Stimulated activated CD8-positive, alpha-beta memory T cell treated with anti-CD3 and anti-CD28 coated beads, Interleukin-15, amount 100 ng/mL, for 4 hours (primary cell): ENCODE data around the gene KIAA2012.

Experiments
- DNase-seq, 2 donors: peaks; one replicate each; pipeline ENCODE4 v3.0.0-alpha.2; 2020; ENCODE audit warnings: low read depth in 2 of 2

KIAA2012 gene

GRCh38 chr2:202149936-202150335 is 76.9 kb downstream of the KIAA2012 start:
- DNase-seq = no peak

DNA sequence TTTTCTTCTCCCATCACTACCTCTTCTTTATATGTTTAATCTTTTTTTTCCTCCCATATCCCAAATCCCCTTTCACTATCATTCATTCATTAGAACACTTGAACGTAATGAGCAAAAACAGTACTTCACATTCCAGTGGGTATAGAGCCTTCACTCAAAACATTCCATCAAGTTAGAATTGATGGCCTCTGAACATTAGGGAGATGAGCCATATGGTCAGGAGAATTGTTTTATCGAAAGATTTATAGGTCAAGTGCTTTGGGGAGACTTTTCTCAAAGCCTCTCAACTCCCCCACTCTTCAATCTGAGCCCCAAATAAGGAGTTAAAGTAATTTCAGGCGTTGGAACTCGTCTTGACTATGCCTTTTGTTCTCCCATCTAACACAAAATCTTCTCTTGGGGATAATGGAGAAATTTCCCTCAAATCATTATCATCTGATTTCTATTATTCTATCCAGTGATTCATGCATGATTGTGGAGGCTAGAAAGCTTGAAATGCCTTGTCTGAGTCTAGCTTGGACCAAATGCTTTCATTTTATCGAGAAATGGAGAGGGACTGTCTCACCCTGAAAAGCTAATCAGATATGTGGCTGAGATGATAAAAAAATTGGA is 79.2 kb downstream of the KIAA2012 start:
- DNase-seq = no peak

GRCh38 chr2:202154613-202155012 is 81.6 kb downstream of the KIAA2012 start:
- no peak for DNase-seq

DNA sequence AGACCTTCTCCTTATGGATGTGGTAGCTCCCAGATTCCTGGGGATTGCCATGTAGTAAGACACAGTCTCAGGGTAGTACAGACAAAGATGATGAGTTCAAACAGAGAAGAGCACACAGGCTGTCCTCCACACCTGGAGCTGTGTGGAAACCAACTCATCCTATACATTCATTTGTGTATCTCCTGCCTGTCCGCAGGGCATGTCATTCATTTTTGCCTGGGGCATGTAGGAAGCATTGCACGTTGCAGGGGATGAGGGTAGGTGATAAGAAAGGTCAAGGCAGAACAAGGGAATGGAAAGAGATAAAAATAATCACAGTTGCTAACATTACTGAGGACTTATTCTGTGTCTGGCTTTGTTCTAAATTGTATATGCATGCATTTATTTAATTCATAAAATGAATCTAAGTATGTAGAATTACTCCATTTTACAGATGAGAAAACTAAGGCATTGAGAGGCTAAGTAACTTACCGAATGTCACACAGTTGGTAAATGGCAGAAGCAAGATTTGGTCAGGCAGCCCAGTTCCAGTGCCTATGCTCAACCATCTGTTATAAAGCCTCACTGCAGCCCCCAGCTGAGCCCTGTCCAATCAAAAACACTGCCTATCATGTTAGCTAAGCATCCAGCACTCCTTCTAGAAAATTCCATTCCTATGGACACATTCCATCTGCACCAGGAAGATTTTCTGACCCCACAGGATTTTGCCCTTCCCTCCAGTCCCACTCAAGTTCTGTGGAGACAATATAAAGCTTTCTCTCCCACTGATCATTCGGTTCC is 84.3 kb downstream of the KIAA2012 start:
- DNase-seq = no peak

DNA sequence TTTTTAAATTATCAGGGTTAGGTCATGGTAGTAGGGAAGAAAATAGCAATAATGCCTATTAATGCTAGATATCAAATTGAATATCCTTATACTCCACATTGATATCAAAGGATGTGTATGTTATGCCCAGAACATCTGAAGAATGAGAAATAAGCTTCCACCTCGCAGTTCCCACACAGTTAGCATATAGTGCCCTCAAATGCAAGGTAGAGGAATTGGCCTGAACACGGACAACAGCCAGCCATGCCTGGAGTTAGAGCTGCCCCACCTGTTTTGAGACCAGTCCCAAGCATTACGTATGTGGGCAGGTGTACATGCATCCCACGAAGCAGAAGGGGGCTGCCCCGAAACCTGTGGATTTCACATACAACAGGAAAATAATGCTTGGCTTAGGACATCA is 85.7 kb downstream of the KIAA2012 start:
- no peak for DNase-seq

- no peak for DNase-seq
Observed at GRCh38 chr2:202161151-202161835, 88.2 kb downstream of the KIAA2012 start.

DNA sequence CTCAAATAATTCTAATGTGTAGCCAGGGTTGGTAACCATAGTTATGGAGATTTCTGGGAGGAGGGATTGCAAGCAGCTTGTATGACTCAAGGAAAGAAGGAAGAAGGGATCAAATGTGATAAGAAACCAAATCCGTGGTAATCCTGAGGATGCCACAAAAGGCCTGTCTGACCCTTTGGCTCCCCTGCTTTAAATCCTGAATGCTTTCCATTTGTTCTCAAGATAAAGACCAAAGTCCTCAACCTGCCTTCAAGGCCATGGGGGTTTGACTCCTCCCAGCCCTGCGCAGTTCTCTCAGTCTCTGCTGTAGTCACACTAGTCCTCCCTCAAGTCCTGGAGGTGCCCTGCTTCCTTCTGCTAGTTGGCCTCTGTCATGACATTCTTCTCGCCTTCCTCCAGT is 91.4 kb downstream of the KIAA2012 start:
- DNase-seq = no peak

DNA sequence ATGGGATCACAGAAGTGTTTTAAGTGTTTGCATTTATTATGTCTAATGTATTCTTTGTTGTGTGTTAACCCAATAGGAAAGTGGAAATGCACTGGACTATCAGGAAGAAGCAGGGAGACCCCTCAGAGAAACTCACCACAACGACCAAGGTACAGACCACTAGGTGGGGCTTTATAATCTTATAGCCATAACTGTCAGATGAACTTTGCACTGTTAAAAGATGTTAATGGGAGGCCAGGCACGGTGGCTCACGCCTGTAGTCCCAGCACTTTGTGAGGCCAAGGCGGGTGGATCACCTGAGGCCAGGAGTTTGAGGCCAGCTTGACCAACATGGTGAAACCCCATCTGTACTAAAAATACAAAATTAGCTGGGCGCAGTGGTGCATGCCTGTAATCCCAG is 92.2 kb downstream of the KIAA2012 start:
- no peak for DNase-seq

GRCh38 chr2:202165945-202166344 is 92.9 kb downstream of the KIAA2012 start:
- DNase-seq = no peak

GRCh38 chr2:202169131-202169530 is 96.1 kb downstream of the KIAA2012 start:
- no peak for DNase-seq

- DNase-seq = no peak
Observed at GRCh38 chr2:202169832-202170424, 96.9 kb downstream of the KIAA2012 start.

GRCh38 chr2:202171241-202171825 is 98.3 kb downstream of the KIAA2012 start:
- DNase-seq = no peak

DNA sequence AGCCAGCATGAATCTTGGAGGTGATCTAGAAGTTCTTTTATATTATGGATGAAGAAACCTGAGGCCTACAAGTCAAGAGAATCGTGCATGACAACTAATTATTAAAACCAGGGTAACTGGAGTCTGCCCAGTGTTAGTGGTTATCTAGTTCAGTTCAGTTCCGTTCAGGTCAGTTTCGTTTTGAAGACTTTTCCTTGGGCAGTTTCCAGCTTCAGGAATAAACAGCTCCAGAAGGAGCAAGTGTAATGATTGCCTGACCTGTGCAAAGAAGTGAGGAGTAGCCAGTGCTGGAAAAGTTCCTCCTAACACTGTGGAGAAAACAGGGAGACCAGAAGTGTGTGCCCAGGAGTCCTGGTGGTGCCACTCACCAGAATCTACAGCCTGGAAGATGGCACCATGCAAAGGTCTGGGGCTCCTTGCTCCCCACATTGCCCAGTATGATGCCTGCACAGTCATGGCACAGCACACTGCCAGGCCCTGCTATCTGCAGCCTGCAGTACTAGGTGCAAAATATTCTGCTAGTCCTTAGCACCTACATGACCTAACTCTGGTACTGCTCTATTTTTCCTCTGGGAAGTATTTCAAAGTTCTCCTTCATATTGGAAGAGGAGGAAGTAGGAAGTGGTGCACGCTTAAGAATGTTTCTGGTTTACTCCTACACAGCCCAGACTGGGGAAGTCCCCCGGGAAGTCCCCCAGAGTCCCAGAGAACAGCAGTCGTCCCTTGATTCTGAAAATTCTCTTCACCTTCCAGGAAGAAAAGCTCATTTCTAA is 99.6 kb downstream of the KIAA2012 start:
- no peak for DNase-seq

GRCh38 chr2:202178346-202178958 is 105.4 kb downstream of the KIAA2012 start:
- peak in 1 of 2 donors; percentile 6 for DNase-seq

- no peak for DNase-seq
Observed at GRCh38 chr2:202184557-202184956, 111.5 kb downstream of the KIAA2012 start.

GRCh38 chr2:202185156-202185555 is 112.1 kb downstream of the KIAA2012 start:
- DNase-seq = no peak

DNA sequence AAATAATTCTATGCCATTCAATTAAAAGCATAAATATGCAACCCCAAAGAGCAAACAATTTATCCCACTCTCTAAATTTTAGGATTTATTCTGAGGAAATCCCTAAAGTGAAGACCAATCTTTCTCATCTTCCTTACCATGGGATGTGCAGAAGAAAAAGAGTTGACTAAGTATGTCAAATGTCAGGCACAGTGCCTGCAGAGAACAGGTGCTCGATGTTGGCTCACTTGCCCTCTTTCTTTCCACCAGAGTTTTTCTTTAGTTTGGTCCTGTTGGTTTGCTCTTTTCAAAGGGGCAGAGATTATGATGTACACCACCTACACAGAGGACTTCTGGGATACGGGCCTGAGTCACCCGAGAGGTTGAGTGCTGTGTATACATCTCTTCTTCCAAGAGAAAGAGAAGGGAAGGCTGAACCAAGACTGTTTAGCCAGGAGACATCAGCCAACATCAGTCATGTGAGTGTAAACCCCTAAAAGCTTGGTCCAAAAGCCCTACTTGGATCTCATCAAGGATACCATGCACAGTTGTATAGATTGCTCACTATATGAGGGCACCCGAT is 113.7 kb downstream of the KIAA2012 start:
- no peak for DNase-seq

DNA sequence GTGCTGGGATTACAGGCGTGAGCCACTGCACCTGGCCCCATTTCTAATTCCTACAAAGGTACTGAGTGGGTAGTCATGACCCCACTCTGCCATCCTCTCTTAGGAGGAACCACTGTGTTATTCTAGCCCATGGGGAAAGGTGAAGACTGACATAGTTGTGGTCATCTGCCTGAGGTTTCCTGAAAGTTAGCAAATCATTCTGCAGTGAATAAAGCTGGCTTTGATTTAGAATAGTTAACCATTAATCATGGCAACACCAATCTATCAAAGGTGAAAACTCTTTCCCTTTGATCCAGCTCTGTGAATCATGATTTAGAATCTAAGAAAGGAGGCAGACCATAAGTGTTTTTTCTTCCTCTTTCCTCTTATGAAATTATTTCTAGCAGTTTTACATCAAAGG is 114.5 kb downstream of the KIAA2012 start:
- no peak for DNase-seq

- DNase-seq = no peak
Observed at GRCh38 chr2:202193305-202193704, 120.2 kb downstream of the KIAA2012 start.

DNA sequence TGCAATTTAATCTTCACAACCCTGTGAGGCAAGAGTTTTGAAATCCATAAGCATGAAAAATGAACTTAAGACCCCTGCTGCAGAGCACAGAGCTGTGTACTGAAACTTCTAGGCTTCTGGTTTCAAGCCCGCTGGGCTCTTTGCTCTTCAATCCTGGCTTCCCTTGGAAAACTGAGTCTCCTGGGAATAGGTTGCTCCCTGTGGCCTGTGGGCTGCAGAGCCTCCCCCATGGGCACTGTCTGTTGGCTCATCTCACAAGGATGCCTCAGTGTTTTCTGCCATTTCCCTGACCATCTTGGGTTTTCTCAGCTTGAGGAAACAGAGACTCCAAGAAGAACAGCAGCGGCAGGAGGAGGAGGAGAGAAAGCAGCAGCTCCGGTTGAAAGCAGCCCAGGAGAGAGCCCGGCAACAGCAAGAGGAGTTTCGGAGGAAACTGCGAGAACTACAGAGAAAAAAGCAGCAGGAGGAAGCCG is 120.9 kb downstream of the KIAA2012 start:
- no peak for DNase-seq
